Measurements from ENCODE around the gene SLC25A38. TPM values are rescaled to one million over a fixed set of nuclear protein-coding genes. Genes with fewer than 3 reads are reported as not detected.

The SLC25A38 gene
- total RNA-seq, 1 donor from 2014 or later = 19.3 TPM

DNA sequence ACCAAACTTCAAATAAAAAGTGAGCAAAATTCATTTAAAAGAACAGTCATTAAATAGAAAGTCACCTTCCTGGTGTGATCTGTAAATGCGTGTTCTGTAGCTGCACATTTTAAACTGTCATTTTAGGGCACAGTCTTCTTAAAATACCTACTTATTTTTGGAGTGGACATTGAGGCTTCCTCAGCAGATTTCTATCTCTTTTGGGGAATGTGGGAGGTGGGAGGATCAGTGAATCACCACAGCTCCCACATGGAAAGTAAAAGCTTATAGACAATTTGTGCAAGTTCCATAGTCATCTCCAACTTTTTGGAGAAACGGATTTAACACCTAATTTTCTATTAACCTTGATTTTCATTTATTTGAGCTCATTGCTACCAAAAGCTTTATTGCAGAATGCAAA lies 63.3 kb downstream of the SLC25A38 start:
- TF ChIP-seq EZH2phosphoT487 (IDR thresholded peaks at IDR 0.05) = no peak
- Histone ChIP-seq H3K27ac (no peak overlapping the region), H3K79me2 (ENCODE audit: low read depth) (no peaks in the 10 kb centered on the region), H3K9ac (no peak overlapping the region), H3K4me1 (no peaks in the 10 kb centered on the region), H4K20me1 (ENCODE audit: low read depth) (no peaks in the 10 kb centered on the region), H3K4me3 (no peak overlapping the region), H3K36me3 (no peaks in the 10 kb centered on the region), H3K4me2 (no peak overlapping the region), H2AFZ (replicated peaks) (no peak overlapping the region), H3K9me3 (ENCODE audit: low read depth) (no peaks in the 10 kb centered on the region), H3F3A (ENCODE audit: low read depth) (no peaks in the 10 kb centered on the region), H3K27me3 (peaks cover 6% of the 10 kb centered on the region)
- H3K27ac Mint-ChIP-seq = no peak overlapping the region
- peaks cover 3% of the 10 kb centered on the region for H3K27me3 Mint-ChIP-seq (ENCODE audit: insufficient read depth, low read depth)
- H3K36me3 Mint-ChIP-seq = no peaks in the 10 kb centered on the region
- no peak overlapping the region for H3K4me3 Mint-ChIP-seq
- H3K9me3 Mint-ChIP-seq = no peaks in the 10 kb centered on the region
- H3K4me1 Mint-ChIP-seq = no peaks in the 10 kb centered on the region
- DNase-seq (ENCODE audit: low spot score) = no peak

Small RNA genes within 50 kb of the gene (small RNA-seq; reads per million reads assigned to genes)
- gene SNORA6 = not detected
- gene SNORA62 = not detected

Other genes starting within 250 kb of the SLC25A38 start
- gene CSRNP1, start 229.8 kb upstream of the SLC25A38 start, total RNA-seq (ENCODE audit: low replicate concordance) = 1.9 and 6.5 TPM in 2 replicates
- gene XIRP1, start 190.8 kb upstream of the SLC25A38 start, total RNA-seq (ENCODE audit: low replicate concordance) = not detected in 2 replicates
- gene CX3CR1, start 103.3 kb upstream of the SLC25A38 start, total RNA-seq (ENCODE audit: low replicate concordance) = 0.06 TPM in 1 of 2 replicates, not detected in the other
- gene CCR8, start 53.7 kb upstream of the SLC25A38 start, total RNA-seq (ENCODE audit: low replicate concordance) = not detected in 2 replicates
- 2,504 and 2,714 TPM in 2 replicates for gene RPSA, start 23.4 kb downstream of the SLC25A38 start, total RNA-seq (ENCODE audit: low replicate concordance)
- gene MOBP, start 84.3 kb downstream of the SLC25A38 start, total RNA-seq (ENCODE audit: low replicate concordance) = not detected in 2 replicates

Measured in neural progenitor cell (in vitro differentiated cells).